K562 (cell line): Measurements from ENCODE around the gene MVB12B. TPM values are rescaled to one million over a fixed set of nuclear protein-coding genes. Genes with fewer than 3 reads are reported as not detected.

Source experiments
- ATAC-seq: fragments of 200-7000 bp; cut with Tn5 transposase; 3 replicates; pipeline ENCODE4 v1.9.1; 2020; ENCODE audit warnings: moderate library complexity
- BruUV-seq: library from RNA; stranded (reverse); fragments of 400-500 nt; replicated peaks from 2 replicates; lab custom pipeline; 2021; lab: Mats Ljungman, UMichigan
- CTCF ChIA-PET: fragments of 300-600 bp; formaldehyde crosslinking; extraction: SDS; loops from one replicate; lab custom pipeline; 2021; ENCODE audit warnings: low intra/inter-chr PET ratio; lab: Yijun Ruan, JAX
- POLR2A ChIA-PET: fragments of 300-600, 350-650 bp; sonication (Branson Sonifier 250); formaldehyde crosslinking; extraction: SDS; loops from one replicate; lab custom pipeline; 2021; ENCODE audit warnings: antibody characterized with exemption, inconsistent platforms; lab: Yijun Ruan, JAX
- DNase-seq, 4 experiments: peaks; one replicate each; pipeline versions ENCODE4 v3.0.0 to v3.0.0-alpha.2; 2011 to 2018; ENCODE audit warnings: low spot score in 3 of 4, mixed read lengths in 3 of 4; ENCODE audit errors: extremely low read depth in 1 of 4
- FAIRE-seq: peaks from 2 replicates; lab custom pipeline; 2011; peaks lifted over from hg19 to GRCh38; lab: Jason Lieb, UNC
- H2AFZ ChIP-seq: 2 replicates; pipeline ENCODE4 v1.6.0; 2011; ENCODE audit warnings: low read depth, low read length, control low read depth, inconsistent platforms
- H3K27ac ChIP-seq: fragments of 200-600 bp; 3 replicates; pipeline ENCODE4 v1.8.0; 2011; ENCODE audit warnings: low read depth, mild to moderate bottlenecking, control low read depth, inconsistent platforms, low read length, moderate library complexity, mixed read lengths; ENCODE audit errors: extremely low read depth
- H3K27me3 ChIP-seq, 2 experiments: fragments of 300-600 bp in 1 of 2; 2 replicates in 1 of 2; 3 replicates in 1 of 2; pipeline versions ENCODE4 v1.6.0 to v1.8.0; 2011; ENCODE audit warnings: inconsistent platforms in 2 of 2, low read length in 2 of 2, mild to moderate bottlenecking in 1 of 2, mixed read lengths in 1 of 2, moderate library complexity in 1 of 2; ENCODE audit not compliant: control insufficient read depth in 2 of 2, insufficient read depth in 2 of 2
- H3K36me3 ChIP-seq: fragments of 300-600 bp; 3 replicates; pipeline ENCODE4 v1.8.0; 2011; ENCODE audit warnings: mild to moderate bottlenecking, low read length, inconsistent platforms; ENCODE audit not compliant: control insufficient read depth, insufficient read depth
- H3K4me1 ChIP-seq, 2 experiments: fragments of 200-600 bp in 1 of 2; replicated peaks in 1 of 2; 2 replicates in 1 of 2; 3 replicates in 1 of 2; pipeline versions ENCODE4 v1.5.1 to v1.8.0; 2011; ENCODE audit warnings: inconsistent platforms in 2 of 2, low read length in 2 of 2, mild to moderate bottlenecking in 1 of 2, mixed read lengths in 1 of 2, moderate library complexity in 1 of 2; ENCODE audit not compliant: control insufficient read depth in 2 of 2, insufficient read depth in 2 of 2
- H3K4me2 ChIP-seq: 2 replicates; pipeline ENCODE4 v1.6.1; 2011; ENCODE audit warnings: low read length, control low read depth, inconsistent platforms, mixed read lengths; ENCODE audit not compliant: insufficient read depth
- H3K4me3 ChIP-seq: fragments of 200-600 bp; sonication (generic), shearing (Covaris generic); 2 replicates; pipeline ENCODE4 v1.5.1; 2016; ENCODE audit warnings: control low read depth, inconsistent platforms
- H3K79me2 ChIP-seq: fragments of 200-600 bp; 3 replicates; pipeline ENCODE4 v1.8.0; 2011; ENCODE audit warnings: low read length, inconsistent platforms; ENCODE audit not compliant: control insufficient read depth, insufficient read depth
- H3K9ac ChIP-seq, 2 experiments: 2 replicates each; pipeline versions ENCODE4 v1.6.0 to v1.6.1; 2011; ENCODE audit warnings: low read depth in 2 of 2, low read length in 2 of 2, control low read depth in 1 of 2, inconsistent platforms in 1 of 2, mild to moderate bottlenecking in 1 of 2, mixed read lengths in 1 of 2; ENCODE audit not compliant: insufficient read depth in 1 of 2
- H3K9me1 ChIP-seq: one replicate; pipeline ENCODE4 v1.6.0; 2011; ENCODE audit warnings: inconsistent platforms, mild to moderate bottlenecking, low read length, moderate library complexity; ENCODE audit not compliant: control insufficient read depth, insufficient read depth
- H3K9me3 ChIP-seq: replicated peaks from 2 replicates; pipeline ENCODE4 v1.5.1; 2011; ENCODE audit warnings: low read depth, low read length, inconsistent platforms; ENCODE audit not compliant: control insufficient read depth, insufficient read depth
- H4K20me1 ChIP-seq: replicated peaks from 2 replicates; pipeline ENCODE4 v1.6.1; 2011; ENCODE audit warnings: low read length, inconsistent platforms, mixed read lengths; ENCODE audit not compliant: control insufficient read depth, insufficient read depth
- AFF1 ChIP-seq, 2 experiments: fragments of 450-650 bp; IDR thresholded peaks; 2 replicates each; pipeline ENCODE4 v1.6.1; 2018; ENCODE audit warnings: mild to moderate bottlenecking in 2 of 2, low read depth in 1 of 2; ENCODE audit not compliant: partially characterized antibody in 2 of 2
- ELF2 ChIP-seq: fragments of 250-450 bp; sonication (Bioruptor Pico); IDR thresholded peaks from 2 replicates; pipeline ENCODE4 v1.5.0; 2021; ENCODE audit warnings: mild to moderate bottlenecking
- ELK1 ChIP-seq: sonication (generic); formaldehyde crosslinking; IDR thresholded peaks from 2 replicates; pipeline ENCODE4 v1.8.1; 2022; ENCODE audit warnings: missing genetic modification reagents
- ILK ChIP-seq: fragments of 450-650 bp; IDR thresholded peaks from 2 replicates; pipeline ENCODE4 v1.6.1; 2016; ENCODE audit warnings: missing genetic modification characterization, low read depth, mild to moderate bottlenecking, missing compliant biosample characterization, moderate library complexity, borderline replicate concordance
- KLF6 ChIP-seq: fragments of 250-450 bp; sonication (Bioruptor Pico); IDR thresholded peaks from 2 replicates; pipeline ENCODE4 v1.4.0; 2020; ENCODE audit warnings: mild to moderate bottlenecking, moderate library complexity, borderline replicate concordance
- TAF7 ChIP-seq: fragments of 450-650 bp; IDR thresholded peaks from 2 replicates; pipeline ENCODE4 v1.6.1; 2016; ENCODE audit warnings: missing genetic modification characterization, missing compliant biosample characterization
- TSC22D4 ChIP-seq: fragments of 450-650 bp; IDR thresholded peaks from 2 replicates; pipeline ENCODE4 v1.6.1; 2016; ENCODE audit warnings: missing genetic modification characterization, missing biosample characterization, control low read depth
- ZNF217 ChIP-seq: sonication (generic); formaldehyde crosslinking; IDR thresholded peaks from 2 replicates; pipeline ENCODE4 v1.8.0; 2022; ENCODE audit warnings: mild to moderate bottlenecking, missing genetic modification reagents
- WGBS: fragments of 100-300 bp; shearing (Covaris generic); methylation state at CpG from one replicate; pipeline ENCODE4 v1.1.6; 2016; ENCODE audit warnings: low coverage, mixed read lengths; ENCODE audit not compliant: insufficient coverage; ENCODE audit errors: missing lambda C conversion rate; 5-methylcytosine and 5-hydroxymethylcytosine counted together
- in situ Hi-C: fragments of 300-500 bp; cut with MboI; formaldehyde crosslinking; loops from 4 replicates; pipeline ENCODE4 v1.15.0; 2018; ENCODE audit warnings: inconsistent platforms, mixed read lengths
- intact Hi-C: fragments of 100-400 bp; cut with micrococcal nuclease; formaldehyde crosslinking; loops from 2 replicates; pipeline ENCODE4 v1.14.2; 2022
- polyA plus RNA-seq, 8 experiments: library from polyadenylated mRNA; depleted of rRNA in 4 of 8; stranded (reverse) in 5 of 8; unstranded in 3 of 8; fragments of >200 nt; fragmentation: Nextera tagmentation in 2 of 8; fragmentation: Illumina TruSeq in 1 of 8; extraction: Ambion mirVana in 2 of 8; extraction: Trizol in 1 of 8; gene quantifications; 2 replicates each; pipeline versions ENCODE4 v1.2.1 to v1.2.3, GENCODE V29; 2011 to 2014; ENCODE audit warnings: inconsistent platforms in 1 of 8, missing spikeins in 1 of 8
- total RNA-seq, 7 experiments: library from RNA; depleted of rRNA in 6 of 7; stranded (reverse); fragments of >200 nt in 6 of 7; fragmentation: Illumina TruSeq in 2 of 7; extraction: Trizol in 2 of 7; gene quantifications; 2 replicates each; pipeline versions ENCODE4 v1.2.1 to v1.2.3, GENCODE V29; 2011 to 2021; ENCODE audit warnings: low replicate concordance in 1 of 7
- TF ChIP-seq, protein P1 (sequence below): fragments of 250-450 bp; sonication (Bioruptor Pico); IDR thresholded peaks from 2 replicates; pipeline ENCODE4 v1.8.0; 2022; ENCODE audit warnings: moderate library complexity, mild to moderate bottlenecking, inconsistent platforms
- TF ChIP-seq, protein P2 (sequence below): fragments of 250-450 bp; sonication (Bioruptor Pico); IDR thresholded peaks from 2 replicates; pipeline ENCODE4 v1.4.0; 2020; ENCODE audit warnings: mild to moderate bottlenecking, moderate library complexity, borderline replicate concordance

MVB12B gene
- total and polyA plus RNA-seq, 9 of the 15 experiments (the other 6 are each of a cell fraction or from before 2014, with no cell fraction given) = not detected

GRCh38 chr9:126491949-126492348 lies 165.3 kb downstream of the MVB12B start (continued):
- TF ChIP-seq KLF6 (CRISPR knock-in tag) = no peak

DNA sequence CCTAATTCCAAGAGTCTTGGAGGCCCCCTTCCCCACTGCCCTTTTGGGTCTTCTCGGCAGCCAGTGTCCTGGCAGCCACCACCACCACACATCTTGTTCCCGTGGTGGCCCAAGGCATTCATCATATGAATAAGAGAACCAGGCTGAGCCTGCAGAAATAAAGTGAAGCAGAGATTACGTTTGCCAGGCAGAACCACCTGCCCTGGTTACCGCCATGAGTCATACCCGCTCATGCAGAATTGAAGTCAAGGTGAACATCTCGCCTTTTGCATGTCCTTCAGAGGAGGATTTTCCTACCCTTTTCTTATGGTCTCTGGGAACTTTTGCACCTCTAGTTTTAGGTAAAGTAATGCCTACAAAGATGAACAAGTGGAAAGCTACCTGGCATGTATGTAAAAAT lies 167.6 kb downstream of the MVB12B start:
- Histone ChIP-seq H3K4me3 (no peak overlapping the region), H3K9me3 (no peaks in the 10 kb centered on the region), H3K27me3 (peaks cover 6 to 32% of the 10 kb centered on the region in 2 experiments), H3K9me1 (no peaks in the 10 kb centered on the region), H3K27ac (no peak overlapping the region), H3K4me1 (peaks cover 0 to 3% of the 10 kb centered on the region in 2 experiments; a peak in 1 of 5 replicates), H3K79me2 (no peaks in the 10 kb centered on the region), H4K20me1 (peaks cover 10% of the 10 kb centered on the region; the same call in 1 of the 2 replicates), H3K4me2 (no peak overlapping the region), H3K36me3 (no peaks in the 10 kb centered on the region), H2AFZ (no peak overlapping the region), H3K9ac (no peak overlapping the region)
- in situ Hi-C loops = loop anchor here (25.0 kb wide), 1 partner anchor 1232 kb away; the partner anchor contains the start of gene GAPVD1
- POLR2A ChIA-PET = no interaction called here
- 5% methylated on average over 6 of the region's 6 CpGs for WGBS
- TF ChIP-seq ZNF217 (CRISPR knock-in tag) (no peak), TSC22D4 (tag) (no peak), AFF1 (IDR thresholded peaks at IDR 0.05; ENCODE audit: low read depth in 1 of 2, partially characterized antibody in 2 of 2) (no peak), ILK (no peak), ELF2 (CRISPR knock-in tag) (no peak), ELK1 (CRISPR knock-in tag) (no peak), TAF7 (no peak)
- TF ChIP-seq, protein P1, sequence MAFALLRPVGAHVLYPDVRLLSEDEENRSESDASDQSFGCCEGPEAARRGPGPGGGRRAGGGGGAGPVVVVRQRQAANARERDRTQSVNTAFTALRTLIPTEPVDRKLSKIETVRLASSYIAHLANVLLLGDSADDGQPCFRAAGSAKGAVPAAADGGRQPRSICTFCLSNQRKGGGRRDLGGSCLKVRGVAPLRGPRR (CRISPR knock-in tag) = no peak
- TF ChIP-seq, protein P2, sequence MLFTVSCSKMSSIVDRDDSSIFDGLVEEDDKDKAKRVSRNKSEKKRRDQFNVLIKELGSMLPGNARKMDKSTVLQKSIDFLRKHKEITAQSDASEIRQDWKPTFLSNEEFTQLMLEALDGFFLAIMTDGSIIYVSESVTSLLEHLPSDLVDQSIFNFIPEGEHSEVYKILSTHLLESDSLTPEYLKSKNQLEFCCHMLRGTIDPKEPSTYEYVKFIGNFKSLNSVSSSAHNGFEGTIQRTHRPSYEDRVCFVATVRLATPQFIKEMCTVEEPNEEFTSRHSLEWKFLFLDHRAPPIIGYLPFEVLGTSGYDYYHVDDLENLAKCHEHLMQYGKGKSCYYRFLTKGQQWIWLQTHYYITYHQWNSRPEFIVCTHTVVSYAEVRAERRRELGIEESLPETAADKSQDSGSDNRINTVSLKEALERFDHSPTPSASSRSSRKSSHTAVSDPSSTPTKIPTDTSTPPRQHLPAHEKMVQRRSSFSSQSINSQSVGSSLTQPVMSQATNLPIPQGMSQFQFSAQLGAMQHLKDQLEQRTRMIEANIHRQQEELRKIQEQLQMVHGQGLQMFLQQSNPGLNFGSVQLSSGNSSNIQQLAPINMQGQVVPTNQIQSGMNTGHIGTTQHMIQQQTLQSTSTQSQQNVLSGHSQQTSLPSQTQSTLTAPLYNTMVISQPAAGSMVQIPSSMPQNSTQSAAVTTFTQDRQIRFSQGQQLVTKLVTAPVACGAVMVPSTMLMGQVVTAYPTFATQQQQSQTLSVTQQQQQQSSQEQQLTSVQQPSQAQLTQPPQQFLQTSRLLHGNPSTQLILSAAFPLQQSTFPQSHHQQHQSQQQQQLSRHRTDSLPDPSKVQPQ (CRISPR knock-in tag) = no peak
- FAIRE-seq (no peak), ATAC-seq (no peak), DNase-seq (no peak)
- intact Hi-C loops = loop anchor here (5.0 to 10.0 kb wide), 3 partner anchors 59 to 1087 kb away; no protein-coding TSS in a partner anchor
- BruUV-seq = no TSS peak
- CTCF ChIA-PET = no interaction called here
